Fibroblast of lung (primary cell): Measurements from ENCODE around the gene ATL1. TPM values are rescaled to one million over a fixed set of nuclear protein-coding genes. Genes with fewer than 3 reads are reported as not detected.
A peak's percentile ranks its signal among the peaks of the same experiment; 100 is the strongest.

Experiments
- DNase-seq, 2 donors: peaks; one replicate each; pipeline versions ENCODE4 v3.0.0 to v3.0.0-alpha.2; 2010; ENCODE audit warnings: low read depth in 2 of 2
- H2AFZ ChIP-seq: 2 replicates; pipeline ENCODE4 v1.5.1; 2012; ENCODE audit warnings: low read length, control low read depth, inconsistent platforms
- H3K27ac ChIP-seq: 2 replicates; pipeline ENCODE4 v1.5.1; 2011; ENCODE audit warnings: low read length, control low read depth; ENCODE audit not compliant: insufficient read depth
- H3K27me3 ChIP-seq: 2 replicates; pipeline ENCODE4 v1.5.1; 2011; ENCODE audit warnings: mild to moderate bottlenecking, low read length; ENCODE audit not compliant: control insufficient read depth, insufficient read depth
- H3K36me3 ChIP-seq: 2 replicates; pipeline ENCODE4 v1.5.1; 2011; ENCODE audit warnings: low read length; ENCODE audit not compliant: control insufficient read depth, insufficient read depth
- H3K4me1 ChIP-seq: 2 replicates; pipeline ENCODE4 v1.5.1; 2011; ENCODE audit warnings: low read length; ENCODE audit not compliant: control insufficient read depth, insufficient read depth; ENCODE audit errors: extremely low read depth
- H3K4me2 ChIP-seq: 2 replicates; pipeline ENCODE4 v1.5.1; 2011; ENCODE audit warnings: low read length, control low read depth; ENCODE audit not compliant: insufficient read depth; ENCODE audit errors: extremely low read depth
- H3K4me3 ChIP-seq, 4 experiments: fragments of 200-600 bp in 1 of 4; sonication (generic) in 1 of 4; replicated peaks in 1 of 4; 2 replicates each; pipeline ENCODE4 v1.5.1; 2011 to 2016; ENCODE audit warnings: low read length in 4 of 4, low read depth in 3 of 4, mild to moderate bottlenecking in 3 of 4, control low read depth in 2 of 4, inconsistent platforms in 1 of 4, mixed read lengths in 1 of 4; ENCODE audit not compliant: insufficient read depth in 1 of 4; ENCODE audit errors: control extremely low read depth in 1 of 4
- H3K79me2 ChIP-seq: 2 replicates; pipeline ENCODE4 v1.5.1; 2012; ENCODE audit warnings: mild to moderate bottlenecking, low read length, inconsistent platforms; ENCODE audit not compliant: control insufficient read depth, insufficient read depth
- H3K9ac ChIP-seq: 2 replicates; pipeline ENCODE4 v1.5.1; 2011; ENCODE audit warnings: mild to moderate bottlenecking, low read length, control low read depth; ENCODE audit not compliant: insufficient read depth
- H3K9me3 ChIP-seq: 2 replicates; pipeline ENCODE4 v1.5.1; 2012; ENCODE audit warnings: low read depth, low read length; ENCODE audit not compliant: control insufficient read depth, insufficient read depth
- H4K20me1 ChIP-seq: 2 replicates; pipeline ENCODE4 v1.5.1; 2011; ENCODE audit warnings: low read length; ENCODE audit not compliant: control insufficient read depth, insufficient read depth; ENCODE audit errors: extremely low read depth
- CTCF ChIP-seq, 2 donors: IDR thresholded peaks in 1 of 2; conservative IDR thresholded peaks in 1 of 2; 1 replicate in 1 of 2; 2 replicates in 1 of 2; pipeline ENCODE4 v1.5.1; 2011 to 2012; ENCODE audit warnings: low read length in 2 of 2, control low read depth in 1 of 2, inconsistent platforms in 1 of 2, low read depth in 1 of 2, mild to moderate bottlenecking in 1 of 2
- EZH2 ChIP-seq: IDR thresholded peaks from 2 replicates; pipeline ENCODE4 v1.5.1; 2012; ENCODE audit warnings: low read length, control low read depth, mild to moderate bottlenecking; ENCODE audit errors: missing control alignments
- polyA plus RNA-seq, 2 donors: library from polyadenylated mRNA; depleted of rRNA in 1 of 2; stranded (reverse) in 1 of 2; unstranded in 1 of 2; fragments of >200 nt; gene quantifications; 2 replicates each; pipeline ENCODE4 v1.2.1, GENCODE V29; 2011 to 2012; ENCODE audit warnings: missing spikeins in 1 of 2
- total RNA-seq: library from RNA; depleted of rRNA; stranded (reverse); fragments of >200 nt; gene quantifications from 2 replicates; pipeline ENCODE4 v1.2.1, GENCODE V29; 2014

ATL1 gene
- total and polyA plus RNA-seq, 2 donors (not counting 1 experiment from before 2014, with no cell fraction given): 14.9 to 16.2 TPM

GRCh38 chr14:50523271-50524041, 36.5 kb upstream of the ATL1 start:
- Histone ChIP-seq H3K4me2 (no peak overlapping the region), H3K27ac (no peak overlapping the region), H3K79me2 (peaks cover 92% of the 10 kb centered on the region), H3K9ac (no peak overlapping the region), H3K36me3 (no peaks in the 10 kb centered on the region), H3K4me3 (no peak overlapping the region), H2AFZ (no peak overlapping the region), H3K27me3 (no peaks in the 10 kb centered on the region), H3K4me1 (peaks cover 13% of the 10 kb centered on the region), H4K20me1 (peaks cover 2% of the 10 kb centered on the region), H3K9me3 (no peaks in the 10 kb centered on the region)
- TF ChIP-seq EZH2 (no peak), CTCF (conservative IDR thresholded peaks at IDR 0.05 in 1 of 2, IDR thresholded peaks at IDR 0.05 in 1 of 2; ENCODE audit: low read depth in 1 of 2, low read length in 2 of 2) (no peak)
- DNase-seq: no peak

GRCh38 chr14:50524060-50524459, 35.9 kb upstream of the ATL1 start:
- peaks cover 2% of the 10 kb centered on the region for H4K20me1 ChIP-seq
- H3K79me2 ChIP-seq: peaks cover 93% of the 10 kb centered on the region
- no peak overlapping the region for H3K27ac ChIP-seq
- H3K4me2 ChIP-seq: no peak overlapping the region
- no peaks in the 10 kb centered on the region for H3K27me3 ChIP-seq
- no peaks in the 10 kb centered on the region for H3K36me3 ChIP-seq
- DNase-seq: peak in 1 of 2 donors; percentile 10
- TF ChIP-seq EZH2 (no peak), CTCF (conservative IDR thresholded peaks at IDR 0.05 in 1 of 2, IDR thresholded peaks at IDR 0.05 in 1 of 2; ENCODE audit: low read depth in 1 of 2, low read length in 2 of 2) (no peak)
- no peak overlapping the region for H3K4me3 ChIP-seq
- H3K9ac ChIP-seq: no peak overlapping the region
- no peaks in the 10 kb centered on the region for H3K9me3 ChIP-seq
- no peak overlapping the region for H2AFZ ChIP-seq
- peaks cover 15% of the 10 kb centered on the region for H3K4me1 ChIP-seq

- H2AFZ ChIP-seq: no peak overlapping the region
Measured at GRCh38 chr14:50524731-50525515, 35.0 kb upstream of the ATL1 start.

More at GRCh38 chr14:50524731-50525515, 35.0 kb upstream of the ATL1 start:
- H3K36me3 ChIP-seq: no peaks in the 10 kb centered on the region
- peaks cover 2% of the 10 kb centered on the region for H4K20me1 ChIP-seq
- H3K9ac ChIP-seq: no peak overlapping the region
- H3K4me3 ChIP-seq: no peak overlapping the region
- no peak overlapping the region for H3K4me2 ChIP-seq
- H3K4me1 ChIP-seq: peaks cover 22% of the 10 kb centered on the region
- no peak overlapping the region for H3K27ac ChIP-seq
- H3K9me3 ChIP-seq: no peaks in the 10 kb centered on the region
- H3K79me2 ChIP-seq: peaks cover 94% of the 10 kb centered on the region
- DNase-seq: no peak
- TF ChIP-seq CTCF (conservative IDR thresholded peaks at IDR 0.05 in 1 of 2, IDR thresholded peaks at IDR 0.05 in 1 of 2; ENCODE audit: low read depth in 1 of 2, low read length in 2 of 2) (no peak), EZH2 (no peak)
- H3K27me3 ChIP-seq: no peaks in the 10 kb centered on the region
